NCI-H1105 treated with DMSO at 0.1 percent for 48 hours (cell line): ENCODE measurements around the gene PSMB7.

Experiments used
- DNase-seq: peaks from one replicate; lab custom pipeline; 2025; lab: John Stamatoyannopoulos, UW

The PSMB7 gene

GRCh38 chr9:124345751-124346281 is 69.4 kb downstream of the PSMB7 start:
- no peak for DNase-seq

- DNase-seq: no peak
Observed at GRCh38 chr9:124345063-124345462, 70.2 kb downstream of the PSMB7 start.

- no peak for DNase-seq
Observed at GRCh38 chr9:124344291-124345050, 70.8 kb downstream of the PSMB7 start.

GRCh38 chr9:124343533-124344290 is 71.5 kb downstream of the PSMB7 start:
- DNase-seq: no peak

- peak; percentile 22 for DNase-seq
Observed at GRCh38 chr9:124342776-124343485, 72.3 kb downstream of the PSMB7 start.

GRCh38 chr9:124342402-124342775 is 72.9 kb downstream of the PSMB7 start:
- no peak for DNase-seq

- no peak for DNase-seq
Observed at GRCh38 chr9:124341455-124342170, 73.6 kb downstream of the PSMB7 start.

GRCh38 chr9:124340219-124341069 is 74.8 kb downstream of the PSMB7 start:
- no peak for DNase-seq

GRCh38 chr9:124339603-124340146 is 75.6 kb downstream of the PSMB7 start:
- no peak for DNase-seq

- DNase-seq: no peak
Observed at GRCh38 chr9:124337562-124337961, 77.7 kb downstream of the PSMB7 start.

GRCh38 chr9:124335320-124335707 is 79.9 kb downstream of the PSMB7 start:
- DNase-seq: no peak

- DNase-seq: no peak
Observed at GRCh38 chr9:124334568-124335319, 80.5 kb downstream of the PSMB7 start.

- no peak for DNase-seq
Observed at GRCh38 chr9:124333203-124333579, 82.1 kb downstream of the PSMB7 start.

GRCh38 chr9:124332361-124333202 is 82.7 kb downstream of the PSMB7 start:
- no peak for DNase-seq

GRCh38 chr9:124331580-124331979 is 83.7 kb downstream of the PSMB7 start:
- no peak for DNase-seq

GRCh38 chr9:124330011-124330697 is 85.1 kb downstream of the PSMB7 start:
- no peak for DNase-seq

GRCh38 chr9:124329206-124329792 is 85.9 kb downstream of the PSMB7 start:
- DNase-seq: no peak

- no peak for DNase-seq
Observed at GRCh38 chr9:124328285-124328684, 87.0 kb downstream of the PSMB7 start.
